SIG-M5 (cell line): Measurements from ENCODE around the gene FBLN7.

Experiments used
- DNase-seq: peaks from one replicate; lab custom pipeline; 2025; lab: John Stamatoyannopoulos, UW

The FBLN7 gene

DNA sequence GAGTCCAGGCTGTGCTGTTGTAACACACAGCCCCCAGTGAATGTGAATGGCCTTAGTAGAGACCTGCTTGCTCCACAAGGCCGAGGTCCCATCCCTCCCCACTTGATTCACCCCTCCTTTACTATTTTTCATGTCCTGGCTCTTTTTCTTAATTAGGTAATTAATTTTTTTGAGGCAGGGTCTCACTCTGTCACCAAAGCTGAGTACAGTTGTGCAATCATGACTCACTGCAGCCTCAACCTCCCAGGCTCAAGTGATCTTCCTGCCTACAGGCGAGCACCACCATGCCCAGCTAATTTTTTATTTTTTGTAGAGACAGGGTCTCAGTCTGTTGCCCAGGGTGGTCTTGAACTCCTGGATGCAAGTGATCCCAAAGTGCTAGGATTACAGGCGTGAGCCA, 19.3 kb downstream of the FBLN7 start:
- DNase-seq: no peak

DNA sequence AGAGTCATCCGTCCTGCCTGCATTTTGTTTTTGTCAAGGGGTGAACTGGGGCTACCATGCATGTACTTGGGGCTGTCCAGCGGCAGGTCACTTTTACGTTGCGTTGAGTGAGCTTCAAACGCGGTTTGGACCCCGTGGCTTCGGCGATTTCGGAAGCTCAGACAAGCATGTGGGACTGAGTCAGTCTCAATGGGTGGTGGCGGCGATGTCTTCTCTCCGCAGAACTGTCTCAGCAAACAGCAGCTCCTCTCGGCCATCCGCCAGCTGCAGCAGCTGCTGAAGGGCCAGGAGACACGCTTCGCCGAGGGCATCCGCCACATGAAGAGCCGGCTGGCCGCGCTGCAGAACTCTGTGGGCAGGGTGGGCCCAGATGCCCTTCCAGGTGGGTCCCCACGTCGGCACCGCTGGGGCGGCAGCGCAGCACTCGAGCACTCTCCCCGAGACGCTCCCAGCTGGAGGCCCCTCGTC, 21.3 kb downstream of the FBLN7 start:
- no peak for DNase-seq

GRCh38 chr2:112160283-112161250, 22.4 kb downstream of the FBLN7 start:
- no peak for DNase-seq

- DNase-seq: no peak
These were observed 23.4 kb downstream of the FBLN7 start for GRCh38 chr2:112161431-112162145.

DNA sequence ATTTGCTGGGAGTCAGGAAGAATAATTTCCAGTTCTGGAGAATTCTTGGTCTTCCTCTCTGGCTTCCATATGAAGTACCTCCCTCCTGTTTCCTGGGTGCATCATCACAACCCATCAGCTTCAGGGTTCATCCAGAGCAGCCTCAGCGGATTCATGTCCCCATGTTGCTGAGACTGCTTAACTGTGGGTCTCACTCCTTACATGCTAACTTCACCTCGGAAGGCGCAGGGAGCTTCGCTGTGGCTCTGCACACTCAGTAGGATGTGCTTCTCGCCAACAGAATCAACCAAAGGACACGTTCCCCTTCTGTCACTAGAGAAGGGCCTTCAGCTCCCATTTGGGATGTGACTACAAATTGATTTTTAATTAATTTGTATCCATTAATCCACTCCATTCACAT, 24.2 kb downstream of the FBLN7 start:
- DNase-seq: no peak

- no peak for DNase-seq
These were observed 24.8 kb downstream of the FBLN7 start for GRCh38 chr2:112162956-112163355.

DNA sequence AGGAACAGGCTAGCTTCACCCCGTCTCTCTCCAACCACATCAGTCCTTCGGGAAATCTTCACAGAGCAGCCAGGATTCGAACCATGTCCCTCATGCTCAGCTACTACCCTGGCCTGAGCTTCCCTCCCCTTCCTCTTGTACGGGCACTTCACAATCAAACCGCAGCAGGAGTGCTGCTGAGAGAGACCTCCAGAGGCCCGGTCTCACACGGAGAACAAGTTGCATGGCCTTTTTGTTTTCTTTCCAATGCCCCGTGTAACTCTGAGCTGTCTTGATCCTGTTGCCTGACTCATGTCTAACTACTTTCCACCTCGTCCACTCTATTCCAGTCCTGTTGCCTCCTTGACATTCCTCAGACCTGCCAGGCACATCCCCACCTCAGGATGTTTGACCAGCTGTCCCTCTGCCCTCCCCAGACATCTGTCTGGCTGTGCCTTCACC, 25.4 kb downstream of the FBLN7 start:
- no peak for DNase-seq

GRCh38 chr2:112164876-112165275, 26.7 kb downstream of the FBLN7 start:
- no peak for DNase-seq

DNA sequence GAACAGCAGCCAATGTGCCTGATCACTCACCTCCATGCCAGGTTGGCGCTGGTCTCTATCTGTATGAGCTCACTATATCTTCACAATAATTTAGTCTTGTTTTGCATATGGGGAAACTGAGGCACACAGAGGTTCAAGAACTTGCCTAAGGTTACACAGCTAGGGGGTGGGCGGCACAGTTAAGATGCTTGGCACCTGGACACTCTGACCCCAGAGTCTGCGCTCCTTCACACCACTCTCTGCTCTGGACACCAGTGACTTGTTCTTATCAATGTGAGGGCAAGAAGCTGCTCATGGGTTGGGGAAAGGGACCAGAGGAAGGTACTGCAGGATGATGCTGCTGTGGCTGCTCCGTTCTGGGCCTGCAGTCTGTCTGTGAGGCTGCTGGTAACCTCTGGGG, 27.1 kb downstream of the FBLN7 start:
- DNase-seq: no peak

GRCh38 chr2:112166806-112167499, 28.8 kb downstream of the FBLN7 start:
- DNase-seq: no peak

- DNase-seq: no peak
These were observed 30.4 kb downstream of the FBLN7 start for GRCh38 chr2:112168422-112169124.

GRCh38 chr2:112170495-112170894, 32.3 kb downstream of the FBLN7 start:
- no peak for DNase-seq

GRCh38 chr2:112173646-112174319, 35.6 kb downstream of the FBLN7 start:
- DNase-seq: no peak

- no peak for DNase-seq
These were observed 36.2 kb downstream of the FBLN7 start for GRCh38 chr2:112174383-112174782.

DNA sequence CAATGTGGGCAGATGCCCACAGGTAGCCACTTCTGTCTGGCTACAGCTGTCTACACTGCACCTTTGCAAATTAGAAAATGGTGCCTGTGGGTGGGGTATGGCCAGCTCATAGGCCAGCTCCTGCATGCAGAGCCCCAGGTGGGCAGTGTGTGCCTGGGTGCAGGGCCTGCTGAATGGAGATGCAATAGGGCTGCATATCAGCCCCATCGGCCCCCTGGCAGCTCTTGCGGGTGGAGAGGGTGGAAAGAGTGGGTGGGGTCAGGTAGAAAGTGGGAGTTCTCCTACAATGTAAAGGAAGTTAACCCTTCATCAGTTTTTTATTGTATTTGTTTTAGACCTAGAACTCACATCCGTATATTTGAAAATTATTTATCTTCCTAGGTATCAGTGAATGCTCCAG, 37.1 kb downstream of the FBLN7 start:
- DNase-seq: no peak

GRCh38 chr2:112175958-112176573, 37.9 kb downstream of the FBLN7 start:
- DNase-seq: no peak

- DNase-seq: no peak
These were observed 43.5 kb downstream of the FBLN7 start for GRCh38 chr2:112181571-112182290.

DNA sequence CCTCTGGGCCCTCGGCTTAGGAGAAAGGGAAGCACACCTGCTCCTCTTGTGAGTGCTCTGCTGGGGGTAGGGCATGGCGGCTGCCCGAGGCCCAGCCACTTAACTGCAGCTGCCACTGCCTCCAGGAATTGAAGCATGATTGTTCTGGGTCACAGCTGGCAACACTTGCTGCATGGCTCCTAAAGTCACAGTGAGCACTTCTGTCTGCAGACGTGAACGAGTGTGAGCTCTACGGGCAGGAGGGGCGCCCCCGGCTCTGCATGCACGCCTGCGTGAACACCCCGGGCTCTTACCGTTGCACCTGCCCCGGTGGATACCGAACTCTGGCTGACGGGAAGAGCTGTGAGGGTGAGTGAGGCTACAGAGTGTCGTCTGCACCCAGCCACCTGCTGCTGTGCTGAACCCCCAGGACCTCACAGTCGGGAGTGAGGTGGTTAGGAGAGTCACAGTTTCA, 44.4 kb downstream of the FBLN7 start:
- DNase-seq: no peak

DNA sequence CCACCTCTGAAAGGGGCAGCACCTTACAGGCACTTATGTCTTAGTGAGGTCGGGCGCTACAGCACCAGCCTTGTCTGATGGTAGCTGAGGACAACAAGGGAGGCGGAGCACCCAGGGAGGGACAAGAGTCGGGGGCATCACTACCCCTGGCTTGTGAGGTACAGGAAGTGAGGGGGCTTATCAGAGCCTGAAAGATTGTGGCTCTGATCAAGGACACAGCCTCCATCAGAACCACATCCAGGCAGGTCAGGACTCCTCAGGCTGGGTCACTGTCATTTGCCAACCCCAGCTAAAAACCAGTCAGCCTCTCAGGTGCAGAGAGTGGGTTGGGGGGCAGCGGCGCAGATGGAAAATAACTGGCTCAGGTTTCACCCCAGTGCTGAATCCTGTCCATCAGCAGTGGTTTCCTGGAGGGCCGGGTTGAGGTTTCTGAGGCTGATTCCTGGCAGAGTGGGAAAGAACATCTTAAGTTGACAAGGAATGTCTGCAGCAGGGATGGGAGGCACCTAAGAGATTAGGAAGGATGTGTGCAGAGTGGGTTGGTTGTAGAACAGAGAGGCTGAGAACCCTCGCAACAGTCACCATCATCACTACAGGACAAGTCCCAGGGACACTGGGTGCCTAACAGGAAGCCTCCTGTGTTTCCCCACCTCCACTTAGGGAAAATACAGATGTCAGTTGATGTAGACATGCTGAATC, 45.3 kb downstream of the FBLN7 start:
- no peak for DNase-seq
